Loucy (cell line): ENCODE measurements around the gene SPATA25.

Experiments used
- H2AFZ ChIP-seq: fragments of 200-600 bp; sonication (generic); 2 replicates; pipeline ENCODE4 v1.6.0; 2016; ENCODE audit warnings: antibody characterized with exemption, mild to moderate bottlenecking, low read length, moderate library complexity
- H3F3A ChIP-seq: fragments of 200-600 bp; 2 replicates; pipeline ENCODE4 v1.6.0; 2016; ENCODE audit warnings: antibody characterized with exemption, low read depth, mild to moderate bottlenecking
- H3K27me3 ChIP-seq: fragments of 200-600 bp; sonication (generic); 2 replicates; pipeline ENCODE4 v1.6.1; 2014; ENCODE audit warnings: low read length, mild to moderate bottlenecking; ENCODE audit not compliant: insufficient read depth, poor library complexity, severe bottlenecking
- H3K36me3 ChIP-seq: fragments of 200-600 bp; sonication (generic); 2 replicates; pipeline ENCODE4 v1.6.1; 2016; ENCODE audit warnings: low read length; ENCODE audit not compliant: insufficient read depth
- H3K4me1 ChIP-seq: fragments of 200-600 bp; sonication (generic); 2 replicates; pipeline ENCODE4 v1.5.1; 2014; ENCODE audit warnings: low read length, mild to moderate bottlenecking; ENCODE audit not compliant: insufficient read depth, poor library complexity, severe bottlenecking
- H3K4me2 ChIP-seq: fragments of 200-600 bp; sonication (generic); 2 replicates; pipeline ENCODE4 v1.6.0; 2014; ENCODE audit warnings: antibody characterized with exemption, low read length, low read depth, mild to moderate bottlenecking; ENCODE audit not compliant: poor library complexity, severe bottlenecking
- H3K4me3 ChIP-seq: fragments of 200-600 bp; sonication (generic); 2 replicates; pipeline ENCODE4 v1.5.1; 2014; ENCODE audit warnings: low read length, mild to moderate bottlenecking, mixed read lengths; ENCODE audit not compliant: poor library complexity, severe bottlenecking
- H3K79me2 ChIP-seq: fragments of 200-600 bp; sonication (generic); 2 replicates; pipeline ENCODE4 v1.6.1; 2014; ENCODE audit warnings: low read length; ENCODE audit not compliant: insufficient read depth
- H3K9ac ChIP-seq: fragments of 200-600 bp; sonication (generic); 2 replicates; pipeline ENCODE4 v1.6.0; 2014; ENCODE audit warnings: mild to moderate bottlenecking, low read depth, low read length, moderate library complexity; ENCODE audit not compliant: poor library complexity, severe bottlenecking
- H3K9me2 ChIP-seq: fragments of 200-600 bp; sonication (generic); replicated peaks from 2 replicates; pipeline ENCODE4 v1.6.1; 2016; ENCODE audit warnings: low read depth, low read length, mixed read lengths
- H3K9me3 ChIP-seq: fragments of 200-600 bp; sonication (generic); 2 replicates; pipeline ENCODE4 v1.6.1; 2014; ENCODE audit warnings: mild to moderate bottlenecking, antibody characterized with exemption, low read length, low read depth; ENCODE audit not compliant: insufficient read depth
- H4K20me1 ChIP-seq: fragments of 200-600 bp; sonication (generic); 2 replicates; pipeline ENCODE4 v1.6.0; 2014; ENCODE audit warnings: antibody characterized with exemption, low read length, mild to moderate bottlenecking; ENCODE audit not compliant: insufficient read depth, poor library complexity, severe bottlenecking
- CTCF ChIP-seq: fragments of 200-600 bp; sonication (generic); conservative IDR thresholded peaks from 2 replicates; pipeline ENCODE4 v1.5.1; 2014; ENCODE audit warnings: mild to moderate bottlenecking, antibody characterized with exemption, low read length
- EZH2phosphoT487 ChIP-seq: fragments of 200-600 bp; IDR thresholded peaks from 2 replicates; pipeline ENCODE4 v1.6.1; 2018; ENCODE audit warnings: antibody characterized with exemption, mild to moderate bottlenecking, moderate library complexity, borderline replicate concordance

The SPATA25 gene

GRCh38 chr20:45887346-45887715 lies at the start of gene SPATA25:
SPATA25 (minus strand) TSS chr20:45887622; CDS start chr20:45887590, 32 bp downstream.
- Histone ChIP-seq H3F3A (peaks cover 3% of the 10 kb centered on the region; the same call in 1 of the 2 replicates), H3K27me3 (no peaks in the 10 kb centered on the region)
- TF ChIP-seq CTCF (no peak), EZH2phosphoT487 (no peak)

GRCh38 chr20:45935416-45936046 lies 48.1 kb upstream of the SPATA25 start:
- Histone ChIP-seq H3K9ac (peak overlapping the region; percentile 85), H2AFZ (peak overlapping the region; percentile 56; the same call in 1 of the 2 replicates), H3K27me3 (no peaks in the 10 kb centered on the region), H3K9me3 (no peaks in the 10 kb centered on the region), H3F3A (peaks cover 4% of the 10 kb centered on the region; the same call in 1 of the 2 replicates), H3K9me2 (no peaks in the 10 kb centered on the region), H3K36me3 (peaks cover 33% of the 10 kb centered on the region), H3K4me1 (peaks cover 11% of the 10 kb centered on the region), H3K79me2 (peaks cover 57% of the 10 kb centered on the region), H3K4me3 (peak overlapping the region; percentile 97), H3K4me2 (peak overlapping the region; percentile 96), H4K20me1 (peaks cover 41% of the 10 kb centered on the region)
- TF ChIP-seq CTCF (no peak), EZH2phosphoT487 (no peak)

More at GRCh38 chr20:45887346-45887715, at the start of gene SPATA25:
- Histone ChIP-seq H3K9me2 (no peaks in the 10 kb centered on the region), H3K9ac (no peak within 1 kb of the TSS), H3K4me2 (no peak within 1 kb of the TSS), H3K9me3 (no peaks in the 10 kb centered on the region), H4K20me1 (peaks cover 4% of the 10 kb centered on the region), H3K79me2 (peaks cover 26% of the 10 kb centered on the region), H3K4me1 (peaks cover 41% of the 10 kb centered on the region), H3K36me3 (peaks cover 7% of the 10 kb centered on the region; the same call in 1 of the 2 replicates), H3K4me3 (no peak within 1 kb of the TSS), H2AFZ (no peak within 1 kb of the TSS)

GRCh38 chr20:45934586-45935415 lies 47.4 kb upstream of the SPATA25 start, which contains the start of gene PCIF1:
PCIF1 (plus strand) TSS chr20:45934683; CDS start chr20:45939000, 4,317 bp downstream.
- Histone ChIP-seq H3K36me3 (peaks cover 26% of the 10 kb centered on the region; the same call in 1 of the 2 replicates), H3K4me2 (peak within 1 kb of the TSS; percentile 96), H3K4me1 (peaks cover 11% of the 10 kb centered on the region), H3K79me2 (peaks cover 57% of the 10 kb centered on the region), H3K9me3 (no peaks in the 10 kb centered on the region), H3K9ac (peak within 1 kb of the TSS; percentile 99), H3K4me3 (peak within 1 kb of the TSS; percentile 97), H4K20me1 (peaks cover 41% of the 10 kb centered on the region), H3K27me3 (no peaks in the 10 kb centered on the region), H2AFZ (peak within 1 kb of the TSS; percentile 89), H3K9me2 (no peaks in the 10 kb centered on the region), H3F3A (peaks cover 4% of the 10 kb centered on the region; the same call in 1 of the 2 replicates)
- TF ChIP-seq EZH2phosphoT487 (no peak), CTCF (no peak)
